Loucy (cell line): ENCODE measurements around the gene RTN4RL2.

Experiments used
- H2AFZ ChIP-seq: fragments of 200-600 bp; sonication (generic); 2 replicates; pipeline ENCODE4 v1.6.0; 2016; ENCODE audit warnings: antibody characterized with exemption, mild to moderate bottlenecking, low read length, moderate library complexity
- H3F3A ChIP-seq: fragments of 200-600 bp; 2 replicates; pipeline ENCODE4 v1.6.0; 2016; ENCODE audit warnings: antibody characterized with exemption, low read depth, mild to moderate bottlenecking
- H3K27me3 ChIP-seq: fragments of 200-600 bp; sonication (generic); 2 replicates; pipeline ENCODE4 v1.6.1; 2014; ENCODE audit warnings: low read length, mild to moderate bottlenecking; ENCODE audit not compliant: insufficient read depth, poor library complexity, severe bottlenecking
- H3K36me3 ChIP-seq: fragments of 200-600 bp; sonication (generic); 2 replicates; pipeline ENCODE4 v1.6.1; 2016; ENCODE audit warnings: low read length; ENCODE audit not compliant: insufficient read depth
- H3K4me1 ChIP-seq: fragments of 200-600 bp; sonication (generic); 2 replicates; pipeline ENCODE4 v1.5.1; 2014; ENCODE audit warnings: low read length, mild to moderate bottlenecking; ENCODE audit not compliant: insufficient read depth, poor library complexity, severe bottlenecking
- H3K4me2 ChIP-seq: fragments of 200-600 bp; sonication (generic); 2 replicates; pipeline ENCODE4 v1.6.0; 2014; ENCODE audit warnings: antibody characterized with exemption, low read length, low read depth, mild to moderate bottlenecking; ENCODE audit not compliant: poor library complexity, severe bottlenecking
- H3K4me3 ChIP-seq: fragments of 200-600 bp; sonication (generic); 2 replicates; pipeline ENCODE4 v1.5.1; 2014; ENCODE audit warnings: low read length, mild to moderate bottlenecking, mixed read lengths; ENCODE audit not compliant: poor library complexity, severe bottlenecking
- H3K79me2 ChIP-seq: fragments of 200-600 bp; sonication (generic); 2 replicates; pipeline ENCODE4 v1.6.1; 2014; ENCODE audit warnings: low read length; ENCODE audit not compliant: insufficient read depth
- H3K9ac ChIP-seq: fragments of 200-600 bp; sonication (generic); 2 replicates; pipeline ENCODE4 v1.6.0; 2014; ENCODE audit warnings: mild to moderate bottlenecking, low read depth, low read length, moderate library complexity; ENCODE audit not compliant: poor library complexity, severe bottlenecking
- H3K9me2 ChIP-seq: fragments of 200-600 bp; sonication (generic); replicated peaks from 2 replicates; pipeline ENCODE4 v1.6.1; 2016; ENCODE audit warnings: low read depth, low read length, mixed read lengths
- H3K9me3 ChIP-seq: fragments of 200-600 bp; sonication (generic); 2 replicates; pipeline ENCODE4 v1.6.1; 2014; ENCODE audit warnings: mild to moderate bottlenecking, antibody characterized with exemption, low read length, low read depth; ENCODE audit not compliant: insufficient read depth
- H4K20me1 ChIP-seq: fragments of 200-600 bp; sonication (generic); 2 replicates; pipeline ENCODE4 v1.6.0; 2014; ENCODE audit warnings: antibody characterized with exemption, low read length, mild to moderate bottlenecking; ENCODE audit not compliant: insufficient read depth, poor library complexity, severe bottlenecking
- CTCF ChIP-seq: fragments of 200-600 bp; sonication (generic); conservative IDR thresholded peaks from 2 replicates; pipeline ENCODE4 v1.5.1; 2014; ENCODE audit warnings: mild to moderate bottlenecking, antibody characterized with exemption, low read length
- EZH2phosphoT487 ChIP-seq: fragments of 200-600 bp; IDR thresholded peaks from 2 replicates; pipeline ENCODE4 v1.6.1; 2018; ENCODE audit warnings: antibody characterized with exemption, mild to moderate bottlenecking, moderate library complexity, borderline replicate concordance

Gene RTN4RL2

GRCh38 chr11:57425565-57426438, 34.5 kb upstream of the RTN4RL2 start:
- Histone ChIP-seq H2AFZ (no peak overlapping the region), H3K9ac (peak overlapping the region; percentile 98), H3K4me3 (peak overlapping the region; percentile 83), H3K79me2 (peaks cover 54% of the 10 kb centered on the region), H4K20me1 (peaks cover 41% of the 10 kb centered on the region), H3K4me1 (peaks cover 57% of the 10 kb centered on the region), H3F3A (peaks cover 10% of the 10 kb centered on the region), H3K27me3 (no peaks in the 10 kb centered on the region), H3K4me2 (peak overlapping the region; percentile 96), H3K36me3 (peaks cover 37% of the 10 kb centered on the region; the same call in 1 of the 2 replicates), H3K9me3 (no peaks in the 10 kb centered on the region), H3K9me2 (no peaks in the 10 kb centered on the region)
- no peak for TF ChIP-seq EZH2phosphoT487
- TF ChIP-seq CTCF, result no peak

- Histone ChIP-seq H3K9ac (peak overlapping the region; percentile 98), H3K36me3 (peaks cover 30% of the 10 kb centered on the region; the same call in 1 of the 2 replicates), H3K9me2 (no peaks in the 10 kb centered on the region), H3K9me3 (no peaks in the 10 kb centered on the region), H3K4me1 (peaks cover 61% of the 10 kb centered on the region), H3F3A (peaks cover 10% of the 10 kb centered on the region), H2AFZ (no peak overlapping the region; the same call in 1 of the 2 replicates), H3K27me3 (no peaks in the 10 kb centered on the region), H3K4me3 (peak overlapping the region; percentile 83), H3K79me2 (peaks cover 47% of the 10 kb centered on the region), H3K4me2 (peak overlapping the region; percentile 96), H4K20me1 (peaks cover 34% of the 10 kb centered on the region)
- TF ChIP-seq CTCF, result no peak
- no peak for TF ChIP-seq EZH2phosphoT487
Measured at GRCh38 chr11:57426439-57426928, 33.8 kb upstream of the RTN4RL2 start.

DNA sequence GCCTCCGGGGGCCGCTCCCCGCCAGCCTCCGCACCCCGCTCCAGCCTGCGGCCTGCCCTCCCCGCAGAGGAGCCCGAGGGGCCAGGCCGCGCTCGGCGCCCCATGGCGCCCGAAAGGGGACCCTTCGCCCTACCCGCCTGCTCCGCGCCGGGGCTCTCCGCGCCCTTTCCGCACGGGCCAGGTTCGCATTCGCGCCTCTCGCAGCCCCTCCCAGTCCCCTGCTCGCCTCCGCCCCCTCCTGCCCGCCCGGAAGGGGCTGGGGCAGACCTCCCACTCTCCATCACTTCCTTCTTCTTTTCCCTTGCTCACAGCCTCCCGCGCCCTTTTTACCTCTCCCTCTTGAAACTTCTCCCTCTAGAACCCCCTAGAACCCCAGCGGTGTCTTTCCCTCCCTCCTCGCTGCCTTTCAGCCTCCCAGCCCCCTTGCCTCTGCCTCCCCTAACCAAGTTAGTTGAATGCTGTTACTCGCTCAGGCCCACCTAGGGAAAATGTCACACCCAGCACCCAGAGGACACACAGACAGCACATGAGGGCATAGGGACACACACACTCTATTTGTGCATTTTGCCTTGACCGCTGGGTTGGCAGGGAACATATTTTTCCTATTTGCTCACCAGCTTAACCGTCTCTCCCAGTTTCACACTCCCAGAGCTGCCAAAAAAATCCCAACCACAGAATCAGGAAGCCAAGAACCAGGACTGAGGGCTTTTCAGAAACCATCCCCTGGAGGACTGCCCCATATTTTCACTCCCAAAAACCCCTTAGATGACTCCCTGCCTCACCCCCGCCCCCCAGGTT, 33.2 kb upstream of the RTN4RL2 start, which contains the start of gene SLC43A3:
TSS of gene SLC43A3 (minus strand) at position 193 of the 798 bp plus-strand sequence. CDS start 949 bp downstream, outside the sequence.
- peaks cover 58% of the 10 kb centered on the region for H3K4me1 ChIP-seq
- peak within 1 kb of the TSS; percentile 96 for H3K4me2 ChIP-seq
- no peak within 1 kb of the TSS; the same call in 1 of the 2 replicates for H2AFZ ChIP-seq
- H3K9me3 ChIP-seq, result no peaks in the 10 kb centered on the region
- no peaks in the 10 kb centered on the region for H3K9me2 ChIP-seq
- TF ChIP-seq CTCF (no peak), EZH2phosphoT487 (no peak)
- H3K4me3 ChIP-seq, result peak within 1 kb of the TSS; percentile 83
- H3K79me2 ChIP-seq, result peaks cover 41% of the 10 kb centered on the region
- H3K9ac ChIP-seq, result peak within 1 kb of the TSS; percentile 98
- peaks cover 27% of the 10 kb centered on the region for H4K20me1 ChIP-seq
- H3K27me3 ChIP-seq, result no peaks in the 10 kb centered on the region
- H3K36me3 ChIP-seq, result peaks cover 24% of the 10 kb centered on the region; the same call in 1 of the 2 replicates
- peaks cover 10% of the 10 kb centered on the region for H3F3A ChIP-seq
